ENCODE data around the gene AFAP1L2.

GRCh38 chr10:114347241-114347640 is 57.1 kb downstream of the AFAP1L2 start:
- TF ChIP-seq CTCF (IDR thresholded peaks at IDR 0.05; ENCODE audit: low read depth, low read length) (no peak), EZH2phosphoT487 (IDR thresholded peaks at IDR 0.05; ENCODE audit: low read depth) (no peak)
